GM21786 (cell line): ENCODE measurements around the gene MUC5AC.
"Not testable (repeated sequence)": the region's sequence is repeated elsewhere in the genome, so short reads cannot be mapped to it uniquely, and the experiment has no call there.

Experiments used
- ATAC-seq: cut with Tn5 transposase; IDR thresholded peaks from one replicate; pipeline ENCODE4 v1.9.1; 2021; ENCODE audit not compliant: unreplicated experiment

Gene MUC5AC

DNA sequence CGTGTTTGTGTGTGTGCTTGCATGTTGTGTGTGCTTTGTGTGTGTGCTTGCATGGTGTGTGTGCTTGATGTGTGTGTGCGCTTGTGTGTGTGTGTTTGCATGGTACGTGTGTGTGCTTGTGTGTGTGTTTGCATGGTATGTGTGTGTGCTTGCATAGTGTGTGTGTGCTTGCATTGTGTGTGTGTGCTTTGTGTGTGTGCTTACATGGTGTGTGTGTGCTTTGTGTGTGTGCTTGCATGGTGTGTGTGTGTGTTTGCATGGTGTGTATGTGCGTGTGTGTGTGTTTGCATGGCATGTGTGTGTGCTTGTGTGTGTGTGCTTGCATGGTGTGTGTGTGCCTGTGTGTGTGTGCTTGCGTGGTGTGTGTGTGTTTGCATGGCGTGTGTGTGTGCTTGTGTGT lies 10.0 kb upstream of the MUC5AC start:
- no peak for ATAC-seq

DNA sequence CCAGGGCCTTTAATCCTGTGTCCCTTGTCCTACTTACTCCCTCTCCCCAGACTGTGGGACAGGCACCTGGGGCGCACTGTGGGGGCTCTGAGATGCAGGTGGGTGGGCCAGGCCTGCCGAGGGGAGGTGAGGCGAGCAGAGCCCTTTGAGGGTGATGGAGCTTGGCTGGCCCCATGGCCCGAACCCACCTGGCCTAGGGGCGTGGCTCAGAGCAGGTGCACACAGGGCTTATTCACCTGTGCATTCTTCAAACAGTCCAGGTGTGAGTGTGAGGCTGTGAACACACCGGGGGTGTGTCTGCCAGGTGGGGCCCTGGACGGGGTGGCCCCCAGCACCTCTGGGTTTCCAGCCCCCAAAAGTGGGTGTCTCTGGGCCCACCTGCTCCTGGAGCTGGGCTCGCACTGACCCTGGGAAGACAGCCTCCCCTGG lies 9.0 kb upstream of the MUC5AC start:
- ATAC-seq: no peak

DNA sequence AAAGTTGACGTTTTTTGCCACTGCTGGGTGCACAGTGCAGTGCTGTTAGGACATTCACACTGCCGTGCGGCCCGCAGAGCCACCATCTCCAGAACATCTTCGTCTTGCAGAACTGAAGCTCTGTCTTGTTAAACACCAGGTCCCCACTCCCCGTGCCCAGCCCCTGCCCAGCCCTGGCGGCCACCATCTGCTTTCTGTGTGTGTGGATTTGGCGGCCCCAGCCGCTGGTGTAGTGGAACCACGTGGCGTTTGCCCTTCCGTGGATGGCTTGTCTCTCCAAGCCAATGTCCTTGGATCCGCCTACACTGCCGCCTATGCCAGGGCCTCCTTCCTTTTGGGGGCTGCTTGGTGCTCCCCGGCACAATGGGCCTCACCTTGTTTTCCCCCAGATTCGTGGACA lies 8.2 kb upstream of the MUC5AC start:
- ATAC-seq: no peak

DNA sequence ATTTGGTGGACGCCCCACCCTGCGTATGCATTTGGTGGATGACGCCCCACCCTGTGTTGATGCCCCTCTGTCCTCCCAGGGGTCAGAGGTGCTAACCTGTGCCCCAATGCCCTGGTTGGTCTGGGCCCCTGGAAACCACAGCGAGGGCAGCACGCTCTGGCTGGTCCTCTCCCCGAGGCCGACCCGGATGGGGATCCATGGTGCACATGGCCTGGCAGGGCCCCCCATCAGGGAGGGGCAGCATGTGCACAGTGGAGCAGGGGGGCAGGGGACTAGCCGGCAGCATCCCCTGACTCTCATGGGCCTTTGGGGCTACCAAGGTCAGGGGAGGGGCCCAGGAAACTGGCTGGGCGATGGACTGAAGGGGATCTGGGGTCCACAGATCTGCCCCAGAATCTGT lies 7.6 kb upstream of the MUC5AC start:
- ATAC-seq: no peak

DNA sequence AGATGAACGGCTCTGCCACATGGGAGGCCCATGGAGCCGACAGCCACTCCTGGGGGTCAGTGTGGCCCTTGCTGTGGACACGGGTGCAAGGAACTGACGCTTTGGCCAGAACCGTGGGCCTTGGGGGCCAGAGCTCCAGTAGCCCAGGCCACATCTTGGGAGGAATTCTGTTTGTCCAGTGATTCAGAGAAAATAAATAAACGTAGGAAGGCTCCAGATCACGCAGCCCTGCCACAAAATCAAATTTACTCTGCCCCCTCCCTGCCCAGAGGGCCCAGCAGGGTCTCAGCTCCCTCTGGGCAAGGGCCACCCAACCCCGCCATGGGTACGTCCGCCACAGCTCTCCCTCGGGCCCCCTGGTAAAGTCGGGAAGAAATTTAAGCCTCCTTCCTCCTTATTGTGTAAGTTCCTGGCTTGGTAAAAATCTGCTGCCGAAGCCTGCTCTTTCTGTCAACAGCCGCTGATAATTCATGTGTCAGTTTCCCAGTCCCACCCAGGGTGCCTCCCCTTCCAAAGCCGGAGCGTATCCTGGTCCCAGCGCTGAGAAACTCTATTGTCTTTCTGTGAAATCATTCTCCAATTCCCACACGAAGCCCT lies 6.9 kb upstream of the MUC5AC start:
- ATAC-seq: no peak

DNA sequence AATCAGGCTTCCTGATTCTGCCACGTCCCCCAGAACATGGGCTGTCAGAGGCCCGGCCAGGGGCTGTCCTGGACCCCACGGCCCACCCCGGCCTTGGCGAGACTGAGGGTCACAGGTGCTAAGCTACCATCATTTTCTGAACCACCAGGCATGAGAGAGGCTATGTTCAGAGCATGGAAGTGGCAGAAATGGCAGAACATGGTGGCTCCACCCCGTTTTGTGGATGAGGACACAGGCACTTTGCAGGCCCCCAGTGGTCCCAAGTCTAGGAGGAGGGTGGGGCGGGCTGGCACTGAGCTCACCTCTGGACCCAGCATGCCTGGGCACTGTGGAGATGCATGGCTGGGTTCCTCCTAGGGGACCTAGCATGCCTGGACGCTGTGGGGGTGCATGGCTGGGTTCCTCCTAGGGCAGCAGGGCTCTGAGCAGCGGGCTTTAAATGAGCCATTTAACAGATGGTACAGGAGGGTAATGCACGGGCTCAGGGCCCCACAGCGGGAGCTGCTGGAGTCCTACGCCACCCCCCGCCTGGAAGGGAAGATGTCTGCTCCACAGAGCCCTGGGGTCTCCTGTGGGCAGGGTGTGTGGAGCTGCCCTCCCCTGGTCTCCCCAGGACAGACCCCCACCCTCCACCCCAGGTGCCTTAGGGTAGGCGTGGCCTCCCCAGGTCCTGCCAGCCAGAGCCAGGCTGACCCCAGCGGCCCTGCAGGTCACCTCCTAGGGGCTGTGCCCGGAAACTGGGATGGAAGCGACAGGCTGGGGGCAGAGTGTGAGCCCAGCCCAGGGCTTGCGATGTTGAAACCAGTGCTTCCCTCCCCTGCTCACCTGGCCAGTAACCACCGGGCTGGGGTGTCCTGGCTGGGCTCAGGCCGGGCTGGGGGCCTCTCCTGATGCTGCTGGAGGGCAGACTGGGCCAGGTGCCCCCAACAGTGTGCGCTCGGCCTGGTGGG lies 6.1 kb upstream of the MUC5AC start:
- no peak for ATAC-seq

DNA sequence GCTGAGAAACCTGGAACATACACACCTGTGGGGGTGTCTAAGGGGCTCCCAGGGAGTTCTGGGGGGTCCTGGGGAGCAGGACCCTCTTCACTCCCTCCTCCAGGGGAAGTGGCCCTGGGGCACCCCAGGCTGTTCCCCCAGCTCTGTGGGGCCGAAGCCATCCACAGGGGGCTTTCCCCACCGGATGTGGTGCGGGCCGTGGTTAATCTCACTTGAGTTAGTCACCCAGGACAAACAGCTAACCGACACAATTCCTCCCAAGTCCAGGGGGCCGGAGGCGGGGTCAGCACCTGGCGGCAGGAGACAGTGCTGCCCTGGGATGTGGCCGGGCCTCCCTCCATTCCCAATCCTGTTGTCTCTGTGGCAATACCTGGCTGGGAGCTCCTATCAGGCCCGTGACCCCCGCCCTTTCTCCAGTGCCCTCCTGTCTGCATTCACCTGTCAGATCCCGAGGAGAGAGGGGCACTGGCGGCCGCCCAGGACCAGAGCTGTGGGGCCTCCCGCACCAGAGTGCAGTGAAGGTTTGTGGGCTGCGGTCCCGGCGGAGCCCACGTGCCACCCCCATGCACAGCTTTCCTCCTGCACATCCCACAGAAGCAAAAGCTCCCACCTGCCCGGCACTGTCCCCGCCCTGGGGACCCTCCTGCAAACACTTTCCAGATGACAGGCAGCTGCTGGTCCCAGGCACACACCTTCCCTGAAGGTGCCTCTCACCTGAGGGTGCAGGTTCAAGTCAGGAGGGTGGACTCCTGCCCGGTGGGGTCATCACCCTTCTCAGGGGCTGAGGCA lies 5.2 kb upstream of the MUC5AC start:
- no peak for ATAC-seq

DNA sequence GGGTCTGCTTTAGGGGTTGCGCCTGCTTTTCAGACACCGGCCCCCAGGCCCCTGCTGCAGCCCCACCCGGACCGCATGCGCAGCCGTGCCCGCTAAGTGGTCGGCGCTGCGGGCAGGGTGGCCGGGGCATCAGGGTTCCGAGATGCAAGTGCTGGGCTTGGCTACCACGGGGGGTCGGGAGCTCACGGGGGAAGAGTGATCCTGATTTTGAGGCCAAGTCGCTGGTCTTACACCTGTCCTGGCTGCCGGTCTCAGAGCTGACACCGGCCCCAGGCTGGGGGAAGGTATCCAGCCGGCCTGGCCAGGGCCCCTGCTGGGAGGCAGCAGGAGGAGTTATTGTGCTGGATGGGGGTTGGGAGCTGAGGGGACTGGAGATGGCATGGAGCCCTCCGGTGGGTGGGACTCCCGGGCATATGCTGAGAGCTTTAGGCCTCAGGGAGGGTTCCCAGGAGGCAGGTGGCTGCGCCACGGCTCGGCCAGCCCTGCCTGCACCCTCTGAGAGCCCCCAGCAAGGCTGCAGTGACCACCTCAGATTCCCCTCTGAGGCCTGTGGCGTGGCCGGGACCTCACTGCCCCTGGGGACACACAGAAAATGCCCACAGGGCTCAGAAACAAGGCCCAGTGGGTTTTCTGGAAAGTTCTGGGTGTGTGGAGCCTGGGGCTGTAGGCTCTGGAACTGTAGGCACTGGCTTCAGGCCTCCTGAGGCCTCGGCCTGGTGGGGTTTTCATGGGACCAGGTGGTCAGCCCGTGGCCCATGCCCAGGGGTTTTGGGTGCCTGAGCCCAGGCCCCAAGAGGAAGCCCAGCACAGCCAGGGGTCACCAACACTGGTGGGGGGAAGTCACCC lies 4.4 kb upstream of the MUC5AC start:
- ATAC-seq: no peak

DNA sequence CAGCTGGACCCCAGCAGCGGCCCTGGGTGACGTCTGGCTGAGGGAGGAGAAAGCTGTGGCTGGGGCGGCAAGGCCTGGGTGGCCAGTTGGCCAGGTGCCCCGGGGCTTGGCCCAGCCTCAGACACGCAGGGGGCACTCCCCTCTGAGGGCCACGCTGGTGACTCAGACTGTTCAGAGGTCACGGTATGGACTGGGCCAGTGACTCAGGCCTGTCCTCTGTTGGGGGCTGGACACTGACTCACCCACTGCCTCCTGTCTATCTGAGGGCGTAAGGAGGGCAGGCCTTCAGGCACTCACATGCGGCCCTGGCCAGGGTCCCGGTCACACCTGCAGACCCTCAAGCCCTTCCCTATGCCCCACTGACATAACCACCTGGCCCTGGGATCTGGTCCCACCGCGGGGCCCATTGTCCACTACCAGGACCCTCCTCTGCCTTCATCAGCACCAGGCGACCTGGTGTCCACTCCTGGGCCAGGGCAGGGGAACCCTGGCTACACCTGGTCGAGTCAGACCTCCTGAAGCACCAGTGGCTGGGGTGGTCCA lies 3.7 kb upstream of the MUC5AC start:
- ATAC-seq: no peak

DNA sequence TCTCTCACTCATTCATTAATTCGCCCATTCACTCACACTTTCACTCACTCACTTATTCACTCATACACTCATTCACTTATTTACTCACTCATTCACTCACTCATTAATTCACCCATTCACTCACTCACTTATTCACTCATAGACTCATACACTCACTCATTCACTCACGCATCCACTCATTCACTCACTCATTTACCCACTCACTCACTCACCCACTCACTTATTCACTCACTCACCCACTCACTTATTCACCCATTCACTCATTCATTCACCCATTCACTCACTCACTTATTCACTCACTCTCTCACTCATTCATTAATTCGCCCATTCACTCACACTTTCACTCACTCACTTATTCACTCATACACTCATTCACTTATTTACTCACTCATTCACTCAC lies 3.1 kb upstream of the MUC5AC start:
- ATAC-seq: not testable (repeated sequence)

DNA sequence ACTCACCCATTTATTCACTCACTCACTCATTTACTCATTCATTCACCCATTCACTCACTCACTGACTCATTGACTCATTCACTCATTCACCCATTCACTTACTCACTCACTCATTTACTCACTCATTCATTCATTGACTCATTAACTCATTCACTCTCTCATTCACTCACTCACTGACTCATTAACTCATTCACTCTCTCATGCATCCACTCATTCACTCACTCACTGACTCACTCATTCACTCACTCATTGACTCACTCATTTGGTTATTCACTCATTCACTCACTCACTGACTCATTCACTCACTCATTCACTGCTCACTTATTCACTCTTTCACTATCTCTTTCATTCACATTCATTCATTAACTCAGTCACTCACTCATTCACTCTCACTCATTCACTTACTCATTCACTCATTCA lies 2.5 kb upstream of the MUC5AC start:
- ATAC-seq: no peak

DNA sequence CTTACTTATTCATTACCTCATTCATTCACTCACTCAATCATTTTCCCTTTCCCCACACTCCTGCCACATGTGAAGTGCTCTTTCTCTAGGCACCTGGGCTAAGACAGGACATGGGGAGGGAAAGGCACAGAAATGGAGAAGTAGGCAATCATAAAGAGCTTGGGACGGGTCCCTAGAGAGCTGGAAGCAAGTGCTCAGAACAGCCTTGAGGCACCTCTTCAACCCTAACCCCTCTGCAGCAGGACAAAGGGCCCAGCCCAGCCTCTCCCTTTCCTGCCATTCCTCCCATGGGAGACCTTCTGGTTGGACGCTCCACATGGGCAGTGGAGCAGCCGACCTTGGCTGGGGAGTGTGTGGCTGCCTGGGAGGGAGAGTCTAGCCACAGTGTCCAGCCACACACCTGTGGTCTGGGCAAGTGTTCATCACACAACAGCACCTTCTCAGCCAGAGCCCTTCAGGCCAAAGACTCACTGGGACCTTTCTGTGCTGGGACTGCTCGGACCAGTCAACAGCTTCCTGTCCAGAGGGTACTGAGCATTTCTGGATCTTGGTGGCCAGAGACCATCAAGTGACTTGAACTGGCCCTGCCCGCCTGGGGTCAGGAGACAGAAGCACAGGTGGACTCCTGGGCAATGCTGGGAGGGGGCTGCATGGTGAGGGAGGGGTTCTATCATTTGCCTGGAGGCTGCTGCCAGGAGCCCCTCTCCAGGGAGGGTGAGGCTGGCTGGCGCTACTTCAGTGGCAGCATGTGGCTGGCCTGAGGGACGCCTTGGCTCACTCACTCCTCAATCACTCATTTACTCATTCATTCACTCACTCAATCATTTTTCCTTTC lies 1.0 kb upstream of the MUC5AC start:
- ATAC-seq: no peak

DNA sequence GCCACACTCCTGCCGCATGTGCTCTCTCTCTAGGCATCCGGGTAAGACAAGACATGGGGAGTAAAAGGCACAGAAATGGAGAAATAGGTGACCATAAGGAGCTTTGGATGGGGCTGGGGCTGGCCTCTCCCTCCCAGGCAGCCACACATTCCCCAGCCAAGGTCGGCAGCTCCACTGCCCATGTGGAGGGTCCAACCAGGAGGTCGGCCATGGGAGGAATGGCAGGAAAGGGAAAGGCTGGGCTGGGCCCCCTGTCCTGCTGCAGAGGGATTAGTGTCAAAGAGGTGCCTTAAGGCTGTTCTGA lies 460 bp upstream of the MUC5AC start:
- ATAC-seq: no peak

DNA sequence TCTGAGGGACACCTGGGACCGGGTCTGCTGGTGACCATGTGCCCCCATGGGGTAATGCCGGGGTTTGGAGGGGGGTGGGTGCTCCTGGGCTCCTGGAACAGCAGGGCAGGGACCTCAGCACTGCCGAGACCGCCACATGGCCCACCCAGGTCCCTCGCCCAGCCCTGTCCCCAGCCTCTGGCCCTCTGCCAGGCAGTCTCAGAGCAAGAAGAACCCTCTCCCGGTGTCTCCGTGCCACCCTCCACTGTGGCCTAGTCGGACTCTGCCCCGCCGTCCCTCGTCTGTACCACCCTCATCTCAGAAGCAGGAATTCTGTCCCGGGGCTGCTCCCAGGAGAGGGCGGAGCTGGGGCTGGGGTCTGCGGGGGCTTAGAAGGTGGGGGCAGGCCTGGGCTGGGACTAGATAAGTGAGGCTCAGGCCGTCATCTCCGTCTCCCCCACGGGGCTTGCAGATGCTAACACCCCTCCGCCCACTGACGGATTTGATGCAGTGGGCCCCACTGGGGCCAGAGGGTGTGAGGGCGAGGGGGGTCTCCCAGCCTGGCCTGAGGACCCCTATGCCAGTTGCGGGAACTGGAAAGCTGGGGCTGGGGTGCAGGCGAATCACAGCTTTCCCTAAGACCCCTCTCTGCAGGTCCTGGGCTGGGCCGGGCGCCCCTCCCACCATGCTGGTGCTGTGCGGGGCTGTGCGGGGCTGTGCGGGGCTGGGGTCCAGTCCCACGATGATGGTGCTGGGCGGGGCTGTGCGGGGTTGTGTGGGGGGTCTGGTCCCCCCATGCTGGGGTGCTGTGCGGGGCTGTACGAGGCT lies 1.1 kb downstream of the MUC5AC start:
- ATAC-seq: no peak

DNA sequence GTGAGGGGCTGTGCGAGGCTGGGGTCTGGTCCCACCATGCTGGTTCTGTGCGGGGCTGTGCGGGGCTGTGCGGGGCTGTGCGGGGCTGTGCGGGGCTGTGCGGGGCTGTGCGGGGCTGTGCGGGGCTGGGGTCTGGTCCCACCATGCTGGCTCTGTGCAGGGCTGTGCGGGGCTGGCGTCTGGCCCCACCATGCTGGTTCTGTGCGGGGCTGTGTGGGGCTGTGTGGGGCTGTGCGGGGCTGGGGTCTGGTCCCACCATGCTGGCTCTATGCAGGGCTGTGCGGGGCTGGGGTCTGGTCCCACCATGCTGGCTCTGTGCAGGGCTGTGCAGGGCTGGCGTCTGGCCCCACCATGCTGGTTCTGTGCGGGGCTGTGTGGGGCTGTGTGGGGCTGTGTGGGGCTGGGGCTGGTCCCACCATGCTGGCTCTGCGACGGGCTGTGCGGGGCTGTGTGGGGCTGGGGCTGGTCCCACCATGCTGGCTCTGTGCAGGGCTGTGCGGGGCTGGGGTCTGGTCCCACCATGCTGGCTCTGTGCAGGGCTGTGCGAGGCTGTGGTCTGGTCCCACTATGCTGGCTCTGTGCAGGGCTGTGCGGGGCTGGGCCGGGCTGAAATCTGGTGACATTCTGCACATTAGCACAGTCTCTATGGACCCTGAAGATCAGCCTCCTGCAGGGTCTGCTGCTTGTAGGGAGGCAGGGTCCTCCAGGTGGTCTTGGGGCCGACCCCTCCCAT lies 1.9 kb downstream of the MUC5AC start:
- ATAC-seq: not testable (repeated sequence)

DNA sequence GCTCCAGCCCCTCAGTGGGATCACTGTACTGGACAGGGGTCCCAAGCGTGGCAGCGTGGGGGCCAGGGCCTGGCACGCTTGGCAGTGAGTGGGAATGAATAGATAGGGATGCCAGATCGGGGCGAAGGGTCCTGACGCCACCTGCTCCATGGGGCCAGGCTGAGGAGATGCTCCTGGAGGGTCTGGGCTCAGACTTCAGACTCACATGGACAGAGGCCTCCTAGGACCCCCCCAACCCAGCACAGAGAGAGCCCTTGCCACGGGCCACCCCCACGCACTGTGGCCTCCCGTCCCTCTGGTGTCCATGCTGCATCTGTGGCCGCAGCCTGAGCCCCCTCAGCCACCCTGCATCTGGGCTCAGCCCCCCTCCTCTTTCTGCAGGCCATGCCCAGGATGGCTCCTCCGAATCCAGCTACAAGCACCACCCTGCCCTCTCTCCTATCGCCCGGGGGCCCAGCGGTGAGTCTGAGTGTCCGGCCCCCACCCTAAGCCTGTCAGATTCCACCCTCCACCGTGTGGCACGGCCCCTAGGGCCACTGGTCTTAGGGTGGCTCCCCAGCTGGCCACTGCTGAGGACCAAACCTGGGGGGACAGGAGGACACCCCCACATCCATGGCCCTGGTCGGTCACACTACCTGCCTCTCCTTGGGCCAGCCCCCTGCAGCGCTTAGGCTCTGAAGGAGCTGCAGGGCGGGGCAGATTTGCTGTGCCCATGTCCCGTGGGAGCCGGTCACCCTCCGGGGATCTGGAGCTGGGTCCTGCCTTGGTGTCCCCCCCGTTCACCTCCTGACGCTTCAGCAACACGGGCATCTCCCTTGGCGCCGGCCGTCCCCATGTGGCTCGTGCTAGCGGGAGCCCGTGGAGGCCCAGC lies 2.7 kb downstream of the MUC5AC start:
- ATAC-seq: no peak

DNA sequence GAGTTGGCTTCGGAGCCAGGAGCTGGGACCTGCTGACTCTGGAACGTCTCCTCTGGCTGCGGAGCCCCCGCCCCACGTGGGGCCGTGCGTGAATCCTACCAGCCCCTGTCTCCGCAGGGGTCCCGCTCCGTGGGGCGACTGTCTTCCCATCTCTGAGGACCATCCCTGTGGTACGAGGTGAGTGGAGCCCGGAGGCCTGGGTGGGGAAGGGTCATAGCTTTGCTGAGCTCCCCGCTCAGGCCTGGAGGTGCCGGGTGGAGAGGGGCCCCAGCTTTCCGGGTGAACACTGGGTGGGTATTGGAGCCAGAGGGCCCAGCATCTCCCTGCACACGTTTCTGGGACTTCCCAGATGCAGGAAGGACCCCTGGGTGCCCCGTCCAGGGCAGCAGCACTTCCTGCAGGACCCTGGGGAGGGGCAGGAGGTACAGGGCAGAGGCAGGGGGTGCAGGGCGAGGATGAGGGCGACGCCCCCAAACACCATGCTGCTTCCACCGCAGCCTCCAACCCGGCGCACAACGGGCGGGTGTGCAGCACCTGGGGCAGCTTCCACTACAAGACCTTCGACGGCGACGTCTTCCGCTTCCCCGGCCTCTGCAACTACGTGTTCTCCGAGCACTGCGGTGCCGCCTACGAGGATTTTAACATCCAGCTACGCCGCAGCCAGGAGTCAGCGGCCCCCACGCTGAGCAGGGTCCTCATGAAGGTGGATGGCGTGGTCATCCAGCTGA lies 3.8 kb downstream of the MUC5AC start:
- no peak for ATAC-seq
